Osteocyte (in vitro differentiated cells): ENCODE data around the gene HLA-DQA1. TPM values are rescaled to one million over a fixed set of nuclear protein-coding genes. Genes with fewer than 3 reads are reported as not detected.

ENCODE experiments used
- DNase-seq: peaks from one replicate; pipeline ENCODE4 v3.0.0; 2021; ENCODE audit warnings: mixed read lengths; ENCODE audit not compliant: unreplicated experiment; ENCODE audit errors: extremely low spot score
- H3K27ac Mint-ChIP-seq: one replicate; pipeline ENCODE4 v1.8.0; 2021; ENCODE audit warnings: mild to moderate bottlenecking, mixed read lengths; ENCODE audit not compliant: unreplicated experiment
- H3K27me3 Mint-ChIP-seq: one replicate; pipeline ENCODE4 v1.8.0; 2021; ENCODE audit warnings: mixed read lengths; ENCODE audit not compliant: unreplicated experiment
- H3K36me3 Mint-ChIP-seq: one replicate; pipeline ENCODE4 v1.8.0; 2021; ENCODE audit warnings: mixed read lengths; ENCODE audit not compliant: unreplicated experiment
- H3K4me1 Mint-ChIP-seq: one replicate; pipeline ENCODE4 v1.8.0; 2021; ENCODE audit warnings: mixed read lengths; ENCODE audit not compliant: unreplicated experiment
- H3K4me3 Mint-ChIP-seq: one replicate; pipeline ENCODE4 v1.8.0; 2021; ENCODE audit warnings: mild to moderate bottlenecking, moderate library complexity, mixed read lengths; ENCODE audit not compliant: unreplicated experiment
- H3K9me3 Mint-ChIP-seq: one replicate; pipeline ENCODE4 v1.8.0; 2021; ENCODE audit warnings: mixed read lengths; ENCODE audit not compliant: unreplicated experiment
- CTCF ChIP-seq: fragments of 200-600 bp; sonication (generic); IDR thresholded peaks from 2 replicates; pipeline ENCODE4 v1.5.0; 2021; ENCODE audit warnings: antibody characterized with exemption, mild to moderate bottlenecking, moderate library complexity
- total RNA-seq: library from RNA; stranded (reverse); gene quantifications from 2 replicates; pipeline ENCODE4 v1.2.1, GENCODE V29; 2021

The HLA-DQA1 gene
- total RNA-seq, 1 donor from 2014 or later = not detected

GRCh38 chr6:32679492-32679891 lies 42.3 kb downstream of the HLA-DQA1 start:
- no peaks in the 10 kb centered on the region for H3K36me3 Mint-ChIP-seq
- peaks cover 14% of the 10 kb centered on the region for H3K27me3 Mint-ChIP-seq
- no peak for TF ChIP-seq CTCF
- H3K27ac Mint-ChIP-seq = no peak overlapping the region
- DNase-seq = no peak
- peaks cover 6% of the 10 kb centered on the region for H3K9me3 Mint-ChIP-seq
- H3K4me3 Mint-ChIP-seq = no peak overlapping the region
- H3K4me1 Mint-ChIP-seq = no peaks in the 10 kb centered on the region

- H3K4me1 Mint-ChIP-seq = no peaks in the 10 kb centered on the region
- no peaks in the 10 kb centered on the region for H3K36me3 Mint-ChIP-seq
- no peak overlapping the region for H3K27ac Mint-ChIP-seq
- peaks cover 14% of the 10 kb centered on the region for H3K27me3 Mint-ChIP-seq
- TF ChIP-seq CTCF = no peak
- H3K4me3 Mint-ChIP-seq = no peak overlapping the region
- DNase-seq = no peak
- peaks cover 6% of the 10 kb centered on the region for H3K9me3 Mint-ChIP-seq
Measured at GRCh38 chr6:32680055-32680454, 42.8 kb downstream of the HLA-DQA1 start.

- Mint-ChIP-seq H3K4me1 (no peaks in the 10 kb centered on the region), H3K9me3 (no peaks in the 10 kb centered on the region), H3K36me3 (no peaks in the 10 kb centered on the region), H3K4me3 (no peak overlapping the region), H3K27ac (no peak overlapping the region), H3K27me3 (peaks cover 26% of the 10 kb centered on the region)
- no peak for DNase-seq
- TF ChIP-seq CTCF = no peak
Measured at GRCh38 chr6:32684246-32684645, 47.0 kb downstream of the HLA-DQA1 start.

GRCh38 chr6:32685603-32686002 lies 48.4 kb downstream of the HLA-DQA1 start:
- Mint-ChIP-seq H3K27ac (no peak overlapping the region), H3K27me3 (peaks cover 26% of the 10 kb centered on the region), H3K36me3 (no peaks in the 10 kb centered on the region), H3K4me1 (no peaks in the 10 kb centered on the region), H3K4me3 (no peak overlapping the region), H3K9me3 (no peaks in the 10 kb centered on the region)
- no peak for TF ChIP-seq CTCF
- DNase-seq = no peak

GRCh38 chr6:32689531-32690501 lies 52.6 kb downstream of the HLA-DQA1 start:
- TF ChIP-seq CTCF = no peak

More at GRCh38 chr6:32689531-32690501, 52.6 kb downstream of the HLA-DQA1 start:
- Mint-ChIP-seq H3K27ac (no peak overlapping the region), H3K4me1 (no peaks in the 10 kb centered on the region), H3K36me3 (no peaks in the 10 kb centered on the region), H3K9me3 (peaks cover 8% of the 10 kb centered on the region), H3K27me3 (peaks cover 30% of the 10 kb centered on the region), H3K4me3 (no peak overlapping the region)
- no peak for DNase-seq
